WTC11 (cell line): ENCODE results near the gene TMUB1. TPM values are rescaled to one million over a fixed set of nuclear protein-coding genes. Genes with fewer than 3 reads are reported as not detected.

Source experiments
- ATAC-seq: fragments of 200-7000 bp; cut with Tn5 transposase; 2 replicates; pipeline ENCODE4 v1.10.0; 2021; ENCODE audit warnings: mild to moderate bottlenecking, moderate library complexity
- CTCF ChIA-PET: fragments of 300-600 bp; sonication (Branson Sonifier 250); formaldehyde crosslinking; loops from one replicate; lab custom pipeline; 2021; ENCODE audit warnings: antibody characterized with exemption; lab: Charles Lee
- POLR2A ChIA-PET: fragments of 350-600 bp; sonication (Branson Sonifier 250); formaldehyde crosslinking; loops from one replicate; lab custom pipeline; 2021; ENCODE audit warnings: antibody characterized with exemption; lab: Charles Lee
- DNase-seq: peaks from one replicate; pipeline ENCODE4 v3.0.0; 2021; ENCODE audit warnings: low spot score
- H3K27ac Mint-ChIP-seq: 2 replicates; pipeline ENCODE4 v1.8.0; 2021; ENCODE audit warnings: mixed read lengths
- H3K27me3 Mint-ChIP-seq: 2 replicates; pipeline ENCODE4 v1.8.0; 2021; ENCODE audit warnings: low read depth, mild to moderate bottlenecking, moderate library complexity, mixed read lengths
- H3K36me3 Mint-ChIP-seq: 2 replicates; pipeline ENCODE4 v1.8.0; 2021; ENCODE audit warnings: mixed read lengths
- H3K4me1 Mint-ChIP-seq: 2 replicates; pipeline ENCODE4 v1.8.0; 2022; ENCODE audit warnings: mixed read lengths
- H3K4me3 Mint-ChIP-seq: 2 replicates; pipeline ENCODE4 v1.8.0; 2021; ENCODE audit warnings: mild to moderate bottlenecking, moderate library complexity, mixed read lengths
- H3K9me3 Mint-ChIP-seq: 2 replicates; pipeline ENCODE4 v1.8.0; 2021; ENCODE audit warnings: mixed read lengths
- CREM ChIP-seq: sonication (generic); formaldehyde crosslinking; IDR thresholded peaks from 2 replicates; pipeline ENCODE4 v1.8.1; 2022; ENCODE audit warnings: mild to moderate bottlenecking, missing genetic modification reagents, moderate library complexity
- ESRRA ChIP-seq: sonication (generic); formaldehyde crosslinking; IDR thresholded peaks from 2 replicates; pipeline ENCODE4 v1.8.1; 2022; ENCODE audit warnings: mild to moderate bottlenecking, missing genetic modification reagents, borderline replicate concordance
- FOXP1 ChIP-seq: sonication (generic); formaldehyde crosslinking; IDR thresholded peaks from 2 replicates; pipeline ENCODE4 v1.8.0; 2022; ENCODE audit warnings: missing genetic modification reagents, mild to moderate bottlenecking, moderate library complexity, borderline replicate concordance
- GABPB1 ChIP-seq: sonication (generic); formaldehyde crosslinking; IDR thresholded peaks from 2 replicates; pipeline ENCODE4 v1.8.1; 2023; ENCODE audit warnings: mild to moderate bottlenecking, missing genetic modification reagents
- MYBL2 ChIP-seq: sonication (generic); formaldehyde crosslinking; IDR thresholded peaks from 2 replicates; pipeline ENCODE4 v1.8.1; 2023; ENCODE audit warnings: mild to moderate bottlenecking, moderate library complexity, missing genetic modification reagents
- PRDM15 ChIP-seq: sonication (generic); formaldehyde crosslinking; IDR thresholded peaks from 2 replicates; pipeline ENCODE4 v1.8.0; 2022; ENCODE audit warnings: missing genetic modification reagents
- SOX15 ChIP-seq: fragments of 250-450 bp; sonication (Bioruptor Pico); IDR thresholded peaks from 2 replicates; pipeline ENCODE4 v1.9.0; 2021; ENCODE audit warnings: mild to moderate bottlenecking
- SP1 ChIP-seq: sonication (generic); formaldehyde crosslinking; conservative IDR thresholded peaks from 2 replicates; pipeline ENCODE4 v1.8.1; 2022; ENCODE audit warnings: missing genetic modification reagents
- TP53 ChIP-seq: sonication (generic); formaldehyde crosslinking; IDR thresholded peaks from 2 replicates; pipeline ENCODE4 v1.8.1; 2023; ENCODE audit warnings: mild to moderate bottlenecking, missing genetic modification reagents
- ZNF281 ChIP-seq: sonication (generic); formaldehyde crosslinking; IDR thresholded peaks from 2 replicates; pipeline ENCODE4 v1.8.0; 2023; ENCODE audit warnings: mild to moderate bottlenecking, missing genetic modification reagents
- ZNF416 ChIP-seq: fragments of 250-450 bp; sonication (Bioruptor Pico); IDR thresholded peaks from 2 replicates; pipeline ENCODE4 v1.9.0; 2021; ENCODE audit warnings: mild to moderate bottlenecking, inconsistent platforms
- total RNA-seq: library from RNA; stranded (reverse); gene quantifications from 3 replicates; pipeline ENCODE4 v1.2.3, GENCODE V29; 2021
- TF ChIP-seq, protein P1 (sequence below): fragments of 250-450 bp; sonication (Bioruptor Pico); IDR thresholded peaks from 2 replicates; pipeline ENCODE4 v1.8.0; 2021; ENCODE audit warnings: mild to moderate bottlenecking
- TF ChIP-seq, protein P2 (sequence below): sonication (generic); formaldehyde crosslinking; IDR thresholded peaks from 2 replicates; pipeline ENCODE4 v1.8.1; 2022; ENCODE audit warnings: missing genetic modification reagents, borderline replicate concordance

The TMUB1 gene
- total RNA-seq, 1 experiment from 2014 or later, result 72.8 TPM

DNA sequence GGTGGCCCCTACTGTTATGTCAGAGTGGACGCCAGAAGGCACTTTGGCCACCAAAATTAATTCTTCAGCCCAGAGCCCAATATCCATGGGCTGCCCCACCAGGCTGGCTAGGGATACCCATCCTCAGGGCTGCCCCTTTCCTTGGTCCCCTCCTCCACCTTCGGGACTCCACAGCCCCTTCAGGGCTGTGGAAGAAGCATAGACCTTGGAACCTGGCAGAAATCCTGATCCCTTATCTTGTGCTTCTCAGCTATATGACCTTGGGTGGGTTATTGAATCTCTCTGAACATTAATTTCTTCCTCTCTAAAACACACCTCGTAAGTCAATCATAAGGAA is 499 bp upstream of the TMUB1 start (continued):
- TF ChIP-seq GABPB1 (CRISPR knock-in tag) (no peak), ZNF416 (CRISPR knock-in tag) (no peak), SP1 (CRISPR knock-in tag) (no peak), CREM (CRISPR knock-in tag) (no peak), TP53 (CRISPR knock-in tag) (no peak)
- TF ChIP-seq, protein P1, sequence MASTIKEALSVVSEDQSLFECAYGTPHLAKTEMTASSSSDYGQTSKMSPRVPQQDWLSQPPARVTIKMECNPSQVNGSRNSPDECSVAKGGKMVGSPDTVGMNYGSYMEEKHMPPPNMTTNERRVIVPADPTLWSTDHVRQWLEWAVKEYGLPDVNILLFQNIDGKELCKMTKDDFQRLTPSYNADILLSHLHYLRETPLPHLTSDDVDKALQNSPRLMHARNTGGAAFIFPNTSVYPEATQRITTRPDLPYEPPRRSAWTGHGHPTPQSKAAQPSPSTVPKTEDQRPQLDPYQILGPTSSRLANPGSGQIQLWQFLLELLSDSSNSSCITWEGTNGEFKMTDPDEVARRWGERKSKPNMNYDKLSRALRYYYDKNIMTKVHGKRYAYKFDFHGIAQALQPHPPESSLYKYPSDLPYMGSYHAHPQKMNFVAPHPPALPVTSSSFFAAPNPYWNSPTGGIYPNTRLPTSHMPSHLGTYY (CRISPR knock-in tag), result no peak

DNA sequence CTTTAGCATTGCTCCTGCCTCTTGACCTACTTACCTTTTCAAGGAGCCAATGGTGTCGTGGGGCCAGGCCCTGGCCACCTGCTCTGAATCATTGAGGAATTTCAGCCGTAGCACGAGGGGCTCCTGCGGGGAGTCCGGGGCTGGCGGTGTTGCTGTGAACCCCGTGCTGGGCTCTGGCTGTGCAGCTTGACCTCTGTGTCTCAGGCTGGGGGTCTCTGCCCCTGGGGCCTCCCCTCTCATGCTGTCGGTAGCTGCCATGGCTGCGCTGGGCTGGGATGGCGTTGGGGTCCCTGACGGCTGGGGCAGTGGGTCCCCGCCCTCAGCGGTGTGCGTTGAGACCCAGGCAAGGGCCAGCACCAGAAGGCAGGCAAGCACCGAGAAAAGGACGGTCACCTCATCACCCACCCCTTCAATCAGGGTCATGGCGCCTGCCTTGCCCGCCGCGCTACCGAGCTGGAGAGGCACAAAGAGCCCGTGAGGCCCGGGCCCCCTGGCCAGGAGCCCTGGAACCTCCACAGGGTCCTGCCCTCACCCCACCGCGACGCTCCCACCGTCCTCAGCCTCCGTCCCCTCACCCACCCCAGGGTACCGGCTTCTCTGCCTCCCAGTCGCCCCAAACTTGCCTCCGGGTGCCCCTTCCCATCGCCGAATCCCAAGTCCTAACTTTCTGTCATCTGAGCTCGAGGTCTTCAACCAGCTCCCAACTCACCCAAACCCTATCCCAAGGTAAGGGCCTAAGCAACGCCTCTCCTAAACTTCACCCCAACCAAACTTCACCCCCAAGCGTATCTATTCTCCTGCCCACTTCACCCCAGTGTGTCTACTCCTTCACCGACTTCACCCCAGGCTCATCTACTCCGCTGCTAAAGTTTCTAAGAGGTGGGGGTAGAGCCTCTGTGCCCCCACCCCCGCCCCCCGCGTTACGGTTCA is 887 bp downstream of the TMUB1 start:
- POLR2A ChIA-PET, result interaction anchor here (1.9 kb wide), 1 partner anchor 20 kb away, joined by 7 read pairs; no protein-coding TSS in a partner anchor
- DNase-seq, result no peak

DNA sequence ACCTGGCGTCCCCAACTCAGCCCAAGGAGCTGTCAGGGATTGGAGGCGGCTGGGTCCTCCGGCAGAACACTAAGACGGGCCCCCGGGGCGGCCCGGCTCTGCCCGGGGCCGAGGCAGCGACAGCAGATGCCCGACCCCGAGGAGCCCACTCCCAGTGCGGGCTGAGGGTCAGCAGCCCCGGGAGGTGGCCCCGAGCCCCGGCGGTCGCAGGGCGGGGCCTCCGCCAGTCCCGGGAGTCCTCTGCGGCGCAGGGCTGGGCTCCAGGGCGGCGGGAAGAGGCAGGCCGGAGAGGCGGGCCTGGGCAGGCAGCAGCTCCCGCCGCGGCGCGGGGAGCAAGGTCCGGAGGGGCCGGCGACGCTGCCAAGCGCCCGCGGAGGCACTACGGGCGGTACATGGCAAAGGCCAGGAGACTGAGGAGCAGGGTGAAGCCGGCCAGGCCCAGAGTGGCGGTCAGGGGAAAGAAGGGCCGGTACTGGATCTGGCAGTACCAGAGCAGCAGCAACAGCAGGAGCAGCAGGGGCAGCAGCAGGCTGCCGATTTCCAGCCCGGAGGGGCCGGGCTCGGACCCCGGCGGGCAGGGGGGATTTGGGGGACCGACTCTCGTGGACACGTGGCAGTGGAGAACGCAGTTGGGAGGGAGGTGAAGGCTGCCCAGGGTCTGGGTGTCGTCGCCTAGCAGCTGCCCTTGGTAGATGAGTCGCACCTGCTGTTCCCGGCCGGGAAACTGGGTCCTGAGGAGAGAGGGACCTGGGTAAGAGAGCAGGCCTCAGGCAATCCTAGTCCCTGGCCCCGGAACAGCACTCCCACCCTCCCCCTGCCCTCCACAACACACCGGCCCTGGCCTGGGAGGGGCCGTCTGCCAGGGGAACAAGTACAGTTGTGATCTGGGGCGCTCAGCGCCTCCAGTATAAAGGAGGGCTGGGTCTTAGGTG is 1.9 kb downstream of the TMUB1 start:
- ChIA-PET CTCF (interaction anchor here (0.9 to 1.6 kb wide), 15 partner anchors 10 to 118 kb away, joined by 3 to 14 read pairs (median 5); partner anchors contain the start of gene ABCB8), POLR2A (interaction anchor here (0.5 to 1.6 kb wide), 5 partner anchors 19 to 699 kb away, joined by 3 to 13 read pairs (median 3); no protein-coding TSS in a partner anchor)
- DNase-seq, result peak; percentile 47

More for the DNA sequence above, 887 bp downstream of the TMUB1 start:
- CTCF ChIA-PET, result interaction anchor here (0.9 to 1.9 kb wide), 8 partner anchors 14 to 73 kb away, joined by 3 to 5 read pairs (median 5); no protein-coding TSS in a partner anchor
- H3K27ac Mint-ChIP-seq, result peak overlapping the region; percentile 63; the same call in 1 of the 2 replicates
- H3K4me3 Mint-ChIP-seq, result peak overlapping the region; percentile 87
- TF ChIP-seq ESRRA (CRISPR knock-in tag) (no peak), ZNF281 (CRISPR knock-in tag) (no peak), SOX15 (no peak)
- TF ChIP-seq, protein P2, sequence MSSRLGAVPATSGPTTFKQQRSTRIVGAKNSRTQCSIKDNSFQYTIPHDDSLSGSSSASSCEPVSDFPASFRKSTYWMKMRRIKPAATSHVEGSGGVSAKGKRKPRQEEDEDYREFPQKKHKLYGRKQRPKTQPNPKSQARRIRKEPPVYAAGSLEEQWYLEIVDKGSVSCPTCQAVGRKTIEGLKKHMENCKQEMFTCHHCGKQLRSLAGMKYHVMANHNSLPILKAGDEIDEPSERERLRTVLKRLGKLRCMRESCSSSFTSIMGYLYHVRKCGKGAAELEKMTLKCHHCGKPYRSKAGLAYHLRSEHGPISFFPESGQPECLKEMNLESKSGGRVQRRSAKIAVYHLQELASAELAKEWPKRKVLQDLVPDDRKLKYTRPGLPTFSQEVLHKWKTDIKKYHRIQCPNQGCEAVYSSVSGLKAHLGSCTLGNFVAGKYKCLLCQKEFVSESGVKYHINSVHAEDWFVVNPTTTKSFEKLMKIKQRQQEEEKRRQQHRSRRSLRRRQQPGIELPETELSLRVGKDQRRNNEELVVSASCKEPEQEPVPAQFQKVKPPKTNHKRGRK, result no peak
- no peaks in the 10 kb centered on the region for H3K9me3 Mint-ChIP-seq
- no peaks in the 10 kb centered on the region for H3K36me3 Mint-ChIP-seq
- H3K27me3 Mint-ChIP-seq, result peaks cover 3% of the 10 kb centered on the region; the same call in 1 of the 2 replicates
- peaks cover 34% of the 10 kb centered on the region for H3K4me1 Mint-ChIP-seq
- no peak for ATAC-seq

More for the DNA sequence above, 1.9 kb downstream of the TMUB1 start:
- peaks cover 3% of the 10 kb centered on the region; the same call in 1 of the 2 replicates for H3K27me3 Mint-ChIP-seq
- H3K27ac Mint-ChIP-seq, result no peak overlapping the region
- H3K9me3 Mint-ChIP-seq, result no peaks in the 10 kb centered on the region
- peak overlapping the region; percentile 87 for H3K4me3 Mint-ChIP-seq
- H3K36me3 Mint-ChIP-seq, result no peaks in the 10 kb centered on the region
- peak; percentile 0 for ATAC-seq
- peak; percentile 11; the same call in 1 of the 2 replicates for TF ChIP-seq PRDM15 (CRISPR knock-in tag)
- TF ChIP-seq FOXP1 (CRISPR knock-in tag), result no peak
- peak; percentile 6; the same call in 1 of the 2 replicates for TF ChIP-seq MYBL2 (CRISPR knock-in tag)
- peaks cover 35% of the 10 kb centered on the region for H3K4me1 Mint-ChIP-seq
